ENCODE measurements around the gene FKBP10. TPM values are rescaled to one million over a fixed set of nuclear protein-coding genes. Genes with fewer than 3 reads are reported as not detected.
"Not testable (repeated sequence)": the region's sequence is repeated elsewhere in the genome, so short reads cannot be mapped to it uniquely, and the experiment has no call there.

The FKBP10 gene
- total RNA-seq, 1 experiment from 2014 or later: 143 TPM

- peaks cover 4% of the 10 kb centered on the region; the same call in 1 of the 2 replicates for H3K36me3 ChIP-seq (ENCODE audit: low read depth)
- BruUV-seq (replicated peaks): no TSS peak
- peaks cover 49% of the 10 kb centered on the region for H3F3A ChIP-seq (ENCODE audit: insufficient read depth, low read depth)
- CTCF ChIA-PET: no interaction called here
- H3K9me2 ChIP-seq (ENCODE audit: insufficient read depth): no peaks in the 10 kb centered on the region
- H3K79me2 ChIP-seq (ENCODE audit: low read depth): peaks cover 64% of the 10 kb centered on the region
- peaks cover 34% of the 10 kb centered on the region for H4K20me1 ChIP-seq (ENCODE audit: insufficient read depth)
- no peaks in the 10 kb centered on the region for H3K27me3 ChIP-seq (ENCODE audit: insufficient read depth, low read depth)
- H3K4me1 ChIP-seq (replicated peaks; ENCODE audit: insufficient read depth): peaks cover 59% of the 10 kb centered on the region
- no peaks in the 10 kb centered on the region for H3K9me3 ChIP-seq (ENCODE audit: insufficient read depth, low read depth)
- 0 out of 2 replicates have a peak overlapping the region, but pooled peaks have one; percentile 2 for H3K4me2 ChIP-seq
- H3K4me3 ChIP-seq: no peak overlapping the region
- intact Hi-C loops (cut with micrococcal nuclease; ENCODE audit: unreplicated experiment): no loop called here
- POLR2A ChIA-PET (ENCODE audit: unreplicated experiment): no interaction called here
- H3K27ac ChIP-seq: no peak overlapping the region; the same call in 1 of the 2 replicates
- TF ChIP-seq CTCF (conservative IDR thresholded peaks at IDR 0.05): no peak
- TF ChIP-seq EZH2 (IDR thresholded peaks at IDR 0.05; ENCODE audit: low read depth): no peak
- no peak for DNase-seq
- no peak overlapping the region for H2AFZ ChIP-seq
These were observed 37.2 kb upstream of the FKBP10 start for GRCh38 chr17:41775394-41776226.

- H3K4me3 ChIP-seq; DNase-seq; H3K27ac ChIP-seq; intact Hi-C loops (cut with micrococcal nuclease; ENCODE audit: unreplicated experiment); H3K9me3 ChIP-seq (ENCODE audit: insufficient read depth, low read depth); H3K9me2 ChIP-seq (ENCODE audit: insufficient read depth); H3K36me3 ChIP-seq (ENCODE audit: low read depth); POLR2A ChIA-PET (ENCODE audit: unreplicated experiment); BruUV-seq (replicated peaks); H3K4me2 ChIP-seq; H3K27me3 ChIP-seq (ENCODE audit: insufficient read depth, low read depth); H2AFZ ChIP-seq; CTCF ChIA-PET: not testable (repeated sequence)
- Histone ChIP-seq H4K20me1 (ENCODE audit: insufficient read depth) (peaks cover 42% of the 10 kb centered on the region), H3K79me2 (ENCODE audit: low read depth) (peaks cover 64% of the 10 kb centered on the region), H3K4me1 (replicated peaks; ENCODE audit: insufficient read depth) (peaks cover 61% of the 10 kb centered on the region), H3F3A (ENCODE audit: insufficient read depth, low read depth) (peaks cover 49% of the 10 kb centered on the region)
These were observed 36.4 kb upstream of the FKBP10 start for GRCh38 chr17:41776262-41776900.

GRCh38 chr17:41777157-41777573 lies 35.6 kb upstream of the FKBP10 start:
- no peaks in the 10 kb centered on the region for H3K9me2 ChIP-seq (ENCODE audit: insufficient read depth)
- no peaks in the 10 kb centered on the region for H3K36me3 ChIP-seq (ENCODE audit: low read depth)
- H3F3A ChIP-seq (ENCODE audit: insufficient read depth, low read depth): peaks cover 49% of the 10 kb centered on the region
- ChIA-PET POLR2A (ENCODE audit: unreplicated experiment) (interaction anchor here (1.2 kb wide), 1 partner anchor 9 kb away, joined by 30 read pairs; the partner anchor contains the start of gene JUP), CTCF (interaction anchor here (0.5 to 0.7 kb wide), 2 partner anchors 19 to 24 kb away, joined by 4 to 5 read pairs; no protein-coding TSS in a partner anchor)
- no peak for DNase-seq
- H3K4me3 ChIP-seq: no peak overlapping the region
- peaks cover 39% of the 10 kb centered on the region for H4K20me1 ChIP-seq (ENCODE audit: insufficient read depth)
- TF ChIP-seq CTCF (conservative IDR thresholded peaks at IDR 0.05) (no peak), EZH2 (IDR thresholded peaks at IDR 0.05; ENCODE audit: low read depth) (no peak)
- peaks cover 66% of the 10 kb centered on the region for H3K79me2 ChIP-seq (ENCODE audit: low read depth)
- H3K4me2 ChIP-seq: peak overlapping the region; percentile 4; the same call in 1 of the 2 replicates
- BruUV-seq (replicated peaks): no TSS peak
- peak overlapping the region; percentile 49 for H3K27ac ChIP-seq
- H3K27me3 ChIP-seq (ENCODE audit: insufficient read depth, low read depth): no peaks in the 10 kb centered on the region
- H3K9me3 ChIP-seq (ENCODE audit: insufficient read depth, low read depth): no peaks in the 10 kb centered on the region
- H2AFZ ChIP-seq: no peak overlapping the region
- H3K4me1 ChIP-seq (replicated peaks; ENCODE audit: insufficient read depth): peaks cover 60% of the 10 kb centered on the region
- intact Hi-C loops (cut with micrococcal nuclease; ENCODE audit: unreplicated experiment): no loop called here
